Right lobe of liver (tissue), 4 donors: ENCODE results near the gene DENND1B.

Source experiments
- CTCF ChIP-seq, 4 donors: fragments of 200-600 bp in 3 of 4; fragments of 450-650 bp in 1 of 4; IDR thresholded peaks; one replicate each; pipeline versions ENCODE4 v1.5.1 to v1.8.0; 2016 to 2022; ENCODE audit warnings: antibody characterized with exemption in 4 of 4, mild to moderate bottlenecking in 2 of 4
- POLR2A ChIP-seq: fragments of 450-650 bp; IDR thresholded peaks from one replicate; pipeline ENCODE4 v1.6.1; 2017; ENCODE audit warnings: antibody characterized with exemption, mild to moderate bottlenecking
- donor health status: DM: no; HTN: no; CAD: no.
- donor health status: DM: no; HTN: no; CAD: no.
- donor health status: DM: no; HTN: yes; CAD: no.

- TF ChIP-seq CTCF (IDR thresholded peaks at IDR 0.05) (no peak), POLR2A (no peak)
Observed at GRCh38 chr1:197606168-197606845, 169.0 kb downstream of the DENND1B start.
